NOMO-1 treated with dmso at 0.1 percent for 144 hours (cell line): Measurements from ENCODE around the gene SRPK2.
"Not testable (repeated sequence)": the region's sequence is repeated elsewhere in the genome, so short reads cannot be mapped to it uniquely, and the experiment has no call there.

ENCODE experiments used
- DNase-seq: peaks from one replicate; lab custom pipeline; 2025; ENCODE audit not compliant: unreplicated experiment; lab: John Stamatoyannopoulos, UW

Gene SRPK2

GRCh38 chr7:105345003-105345402 lies 43.7 kb downstream of the SRPK2 start:
- DNase-seq = no peak

DNA sequence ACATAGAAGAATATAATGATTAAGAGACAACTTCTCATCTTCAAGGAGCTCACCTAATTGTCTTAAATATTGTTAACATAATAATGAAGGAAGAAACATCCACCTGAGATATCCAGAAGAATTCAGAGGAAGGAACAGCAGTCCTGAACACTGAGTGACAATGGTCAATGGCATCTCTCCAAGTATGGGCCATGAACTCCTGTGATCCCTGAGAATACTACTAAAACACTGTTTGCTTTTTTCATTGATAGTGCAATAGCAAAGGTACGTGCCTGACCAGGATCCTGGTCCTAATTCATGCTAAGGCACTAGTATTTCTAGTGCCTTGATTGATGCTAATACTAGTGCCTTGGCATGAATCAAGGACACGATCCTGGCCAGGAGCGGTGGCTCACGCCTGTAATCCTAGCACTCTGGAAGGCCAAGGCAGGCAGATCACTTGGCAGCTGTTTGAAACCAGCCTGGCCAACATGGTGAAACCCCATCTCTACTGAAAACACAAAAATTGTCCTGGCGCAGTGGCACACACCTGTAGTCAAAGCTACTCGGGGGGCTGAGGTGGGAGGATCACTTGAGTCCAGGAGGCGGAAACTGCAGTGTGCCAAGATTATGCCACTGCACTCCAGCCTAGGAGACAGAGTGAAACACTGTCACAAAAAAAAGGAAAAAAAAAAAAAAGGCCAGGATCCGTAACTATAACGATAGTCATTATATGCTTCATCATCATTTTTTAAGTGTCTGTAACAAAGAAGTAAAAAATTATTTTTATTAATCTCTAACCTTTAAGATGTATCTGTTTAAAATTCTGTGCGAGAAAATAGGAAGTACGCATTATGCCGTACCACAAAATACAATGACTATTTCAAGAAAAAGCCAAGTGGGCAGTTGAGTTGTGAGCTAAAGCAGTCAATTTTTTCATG lies 49.1 kb downstream of the SRPK2 start:
- DNase-seq = no peak

DNA sequence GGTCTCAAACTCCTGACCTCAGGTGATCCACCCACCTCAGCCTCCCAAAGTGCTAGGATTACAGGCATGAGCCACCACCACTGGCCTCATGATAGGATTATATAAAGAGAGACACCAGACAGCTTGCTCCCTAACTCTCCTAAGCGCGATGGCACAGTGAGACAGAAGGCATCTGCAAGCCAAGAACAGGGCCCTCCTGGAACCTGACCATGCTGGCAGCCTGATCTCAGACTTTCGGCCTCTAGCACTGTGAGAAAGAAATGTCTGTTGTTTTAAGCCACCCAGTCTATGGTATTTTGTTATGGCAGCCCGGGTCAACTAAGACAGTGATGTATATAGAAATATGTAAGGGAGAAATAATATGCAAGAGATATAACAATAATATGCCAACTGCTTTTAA lies 51.2 kb downstream of the SRPK2 start:
- DNase-seq = no peak

DNA sequence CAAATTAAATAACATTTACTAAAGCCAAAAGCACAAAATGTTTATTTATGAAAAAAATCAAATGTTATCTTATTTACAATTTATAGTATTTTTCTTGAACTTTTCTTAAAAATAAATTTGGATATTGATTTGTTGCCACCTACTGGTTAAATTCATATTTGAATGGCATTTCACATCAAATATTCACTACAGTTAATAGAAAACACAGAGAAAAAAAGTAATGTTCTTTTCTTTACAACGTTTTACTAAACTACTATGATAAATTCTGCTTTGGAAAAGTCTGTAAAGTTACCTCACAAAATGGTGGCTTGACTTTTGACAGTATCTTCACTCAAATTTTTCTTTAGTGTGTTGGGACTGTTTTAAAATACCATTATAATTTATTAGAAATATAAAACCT lies 52.7 kb downstream of the SRPK2 start:
- no peak for DNase-seq

- DNase-seq = not testable (repeated sequence)
Observed at GRCh38 chr7:105332661-105333060, 56.1 kb downstream of the SRPK2 start.

- no peak for DNase-seq
Observed at GRCh38 chr7:105330526-105330925, 58.2 kb downstream of the SRPK2 start.

GRCh38 chr7:105327201-105327600 lies 61.5 kb downstream of the SRPK2 start:
- DNase-seq = no peak

- no peak for DNase-seq
Observed at GRCh38 chr7:105325216-105325904, 63.4 kb downstream of the SRPK2 start.

GRCh38 chr7:105324606-105325005 lies 64.1 kb downstream of the SRPK2 start:
- DNase-seq = not testable (repeated sequence)

- no peak for DNase-seq
Observed at GRCh38 chr7:105323366-105323765, 65.4 kb downstream of the SRPK2 start.

- DNase-seq = no peak
Observed at GRCh38 chr7:105322655-105323277, 66.0 kb downstream of the SRPK2 start.

DNA sequence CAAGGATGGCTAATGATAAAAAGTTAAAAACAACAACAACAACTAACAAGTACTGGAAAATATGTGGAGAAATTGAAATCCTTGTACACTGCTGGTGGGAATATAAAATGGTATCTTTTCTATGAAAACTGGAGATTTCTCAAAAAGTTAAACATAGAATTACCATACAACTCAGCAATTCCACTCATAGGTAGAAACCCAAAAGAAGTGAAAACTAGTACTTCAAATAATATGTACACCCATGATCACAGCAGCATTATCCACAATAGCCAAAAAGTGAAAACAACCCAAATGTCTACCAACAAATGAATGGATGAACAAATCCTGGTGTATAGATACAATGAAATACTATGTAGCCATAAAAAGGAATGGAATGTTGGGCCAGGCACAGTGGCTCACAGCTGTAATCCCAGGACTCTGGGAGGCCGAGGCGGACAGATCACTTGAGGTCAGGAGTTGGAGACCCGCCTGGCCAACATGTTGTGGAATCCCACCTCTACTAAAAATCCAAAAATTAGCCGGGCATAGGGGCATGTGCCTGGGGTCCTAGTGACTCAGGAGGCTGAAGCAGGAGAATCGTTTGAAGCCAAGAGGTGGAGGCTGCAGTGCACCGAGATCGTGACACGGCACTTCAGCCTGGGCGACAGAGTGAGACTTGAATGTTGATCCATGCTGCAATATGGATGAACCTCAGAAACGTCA lies 66.8 kb downstream of the SRPK2 start:
- no peak for DNase-seq

DNA sequence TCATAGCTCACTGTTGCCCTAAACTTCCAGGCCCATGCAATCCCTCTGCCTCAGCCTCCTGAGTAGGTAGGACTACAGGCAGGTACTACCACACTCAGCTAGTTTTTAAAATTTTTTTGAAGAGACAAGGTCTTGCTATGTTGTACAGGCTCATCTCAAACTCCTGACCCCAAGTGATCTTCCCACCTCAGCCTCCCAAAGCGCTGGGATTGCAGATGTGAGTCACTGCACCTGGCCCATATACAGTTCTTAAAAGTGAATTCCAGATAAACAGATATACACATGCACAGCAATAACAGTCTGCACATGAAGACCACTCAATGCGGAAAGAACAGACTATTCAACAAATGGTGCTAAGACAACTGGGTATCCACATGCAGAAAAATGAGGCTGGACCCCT lies 67.8 kb downstream of the SRPK2 start:
- no peak for DNase-seq

- DNase-seq = no peak
Observed at GRCh38 chr7:105319578-105319977, 69.1 kb downstream of the SRPK2 start.

DNA sequence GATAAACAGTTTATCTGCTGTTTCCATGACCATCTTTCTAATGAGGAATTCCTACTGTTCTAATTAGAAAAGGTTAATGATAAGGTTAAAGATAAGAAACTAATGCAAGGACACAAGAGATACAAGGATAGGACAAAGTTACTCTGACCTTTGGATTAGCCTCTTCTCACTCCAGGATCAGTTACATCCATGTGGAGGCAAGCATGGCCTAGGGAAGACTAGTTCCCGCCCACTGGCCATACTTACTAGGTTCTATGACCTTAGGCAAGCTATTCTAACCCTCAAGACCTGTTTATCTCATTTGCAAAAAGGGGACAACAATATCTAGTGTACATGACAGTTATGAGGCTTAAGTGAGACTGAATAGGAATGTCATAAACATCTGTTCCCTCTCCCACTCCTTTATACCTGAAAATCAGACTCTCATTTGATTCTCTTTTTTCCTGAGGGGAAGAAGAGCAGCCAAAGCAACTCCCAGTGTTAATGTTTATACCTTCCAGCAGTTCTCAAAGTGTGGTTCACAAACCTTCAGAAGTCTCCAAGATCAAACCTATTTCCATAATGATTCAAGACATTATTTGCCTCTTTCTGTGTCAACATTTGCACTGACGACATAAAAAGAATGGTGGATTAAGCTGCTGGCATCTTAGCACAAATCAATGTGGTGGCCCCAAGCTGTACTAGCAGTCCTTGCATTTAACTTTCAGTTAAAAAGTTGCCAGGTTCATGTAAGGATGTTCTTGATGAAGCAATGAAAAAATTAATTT lies 72.0 kb downstream of the SRPK2 start:
- DNase-seq = no peak

DNA sequence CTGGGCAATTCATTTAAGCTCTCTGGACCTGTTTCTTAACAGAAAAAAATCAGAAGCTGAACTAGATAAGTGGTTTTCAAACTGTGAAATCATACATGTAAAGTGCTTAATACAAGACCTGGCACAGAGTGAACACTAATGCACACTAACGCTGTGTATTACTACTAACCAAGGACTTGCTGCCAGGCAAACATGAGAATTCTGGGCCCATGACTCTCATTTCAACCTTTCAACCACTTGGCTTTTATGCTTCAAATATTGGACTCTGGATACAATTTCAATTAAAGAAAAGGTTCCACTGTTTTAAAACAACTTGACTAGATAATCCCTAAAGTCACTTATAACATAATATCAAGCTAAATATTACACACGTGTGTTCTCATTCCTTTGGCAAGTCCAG lies 73.4 kb downstream of the SRPK2 start:
- no peak for DNase-seq

DNA sequence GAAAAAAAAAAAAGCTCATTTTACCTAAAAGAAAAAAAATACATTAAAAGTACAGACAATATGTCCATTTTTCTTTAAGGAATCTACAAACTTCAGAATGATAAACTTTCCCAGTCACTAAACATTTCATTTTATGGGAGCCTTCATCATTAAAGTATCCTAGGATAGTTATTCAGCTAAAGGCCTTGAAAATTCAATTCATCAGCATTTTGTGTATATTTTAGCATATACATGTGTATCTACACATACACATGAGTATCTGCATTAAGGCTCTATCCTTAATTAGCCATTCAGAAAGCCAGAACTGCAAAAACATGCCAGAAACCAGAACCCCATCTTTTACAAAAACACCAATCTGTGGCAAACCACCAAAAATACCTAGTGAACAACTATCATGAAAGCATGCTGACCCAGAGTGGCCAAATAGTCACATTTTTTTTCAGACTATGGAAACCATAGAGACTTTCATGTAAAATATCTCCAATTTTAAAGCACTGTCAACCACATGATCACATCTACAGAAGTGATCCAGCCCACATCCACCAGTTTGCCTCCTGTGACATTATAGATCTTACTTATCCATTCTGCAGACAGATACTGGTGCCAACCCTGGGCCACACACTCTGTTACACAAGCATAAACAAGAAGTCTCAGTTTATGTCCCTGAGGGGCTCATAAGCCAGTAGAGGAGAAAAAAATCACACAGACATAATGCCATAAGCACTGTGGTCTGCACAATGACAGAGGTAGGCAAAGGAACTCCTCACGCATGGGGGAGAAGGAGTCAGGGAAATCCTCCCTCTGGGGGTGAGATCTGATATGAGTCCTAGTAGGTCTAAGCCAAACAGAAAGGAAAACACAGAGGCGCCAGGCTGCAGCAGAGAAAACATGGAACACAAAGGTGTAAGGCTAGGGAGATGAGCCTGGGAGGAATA lies 79.2 kb downstream of the SRPK2 start:
- DNase-seq = no peak

DNA sequence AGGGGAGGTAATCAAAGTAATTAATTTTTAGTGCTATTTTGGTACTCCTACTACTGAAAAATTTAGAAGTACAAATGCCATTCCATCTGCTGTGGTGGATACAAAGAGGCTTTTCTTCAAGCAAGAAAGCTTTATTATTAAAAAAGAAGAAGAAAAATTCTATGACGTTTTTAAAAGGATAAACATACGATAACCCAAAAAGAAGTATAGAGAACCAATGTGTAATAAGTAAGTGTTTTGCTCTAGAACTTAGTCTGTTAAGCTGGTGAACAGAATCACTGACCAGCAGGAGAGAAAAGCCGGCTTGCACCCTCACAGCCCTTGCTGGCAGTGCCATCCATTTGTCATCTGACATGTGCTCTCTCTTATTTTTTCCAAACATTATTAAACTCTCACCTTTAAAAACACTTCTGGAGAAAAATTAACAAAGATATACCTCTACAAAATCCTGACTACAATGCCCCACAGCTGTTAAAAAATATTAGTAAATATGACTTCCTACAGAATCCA lies 81.5 kb downstream of the SRPK2 start:
- DNase-seq = no peak

- DNase-seq = no peak
Observed at GRCh38 chr7:105306298-105306748, 82.4 kb downstream of the SRPK2 start.
